22Rv1 (cell line): Measurements from ENCODE around the gene LRP2BP.

Experiments
- ZFX ChIP-seq: fragments of 450-650 bp; IDR thresholded peaks from 2 replicates; pipeline ENCODE4 v1.6.1; 2017; ENCODE audit warnings: antibody characterized with exemption, borderline replicate concordance
- TF ChIP-seq, protein P1 (sequence below): fragments of 450-650 bp; IDR thresholded peaks from 2 replicates; pipeline ENCODE4 v1.5.1; 2017; ENCODE audit warnings: mild to moderate bottlenecking

GRCh38 chr4:185318679-185319078 is 77.0 kb downstream of the LRP2BP start:
- TF ChIP-seq, protein P1, sequence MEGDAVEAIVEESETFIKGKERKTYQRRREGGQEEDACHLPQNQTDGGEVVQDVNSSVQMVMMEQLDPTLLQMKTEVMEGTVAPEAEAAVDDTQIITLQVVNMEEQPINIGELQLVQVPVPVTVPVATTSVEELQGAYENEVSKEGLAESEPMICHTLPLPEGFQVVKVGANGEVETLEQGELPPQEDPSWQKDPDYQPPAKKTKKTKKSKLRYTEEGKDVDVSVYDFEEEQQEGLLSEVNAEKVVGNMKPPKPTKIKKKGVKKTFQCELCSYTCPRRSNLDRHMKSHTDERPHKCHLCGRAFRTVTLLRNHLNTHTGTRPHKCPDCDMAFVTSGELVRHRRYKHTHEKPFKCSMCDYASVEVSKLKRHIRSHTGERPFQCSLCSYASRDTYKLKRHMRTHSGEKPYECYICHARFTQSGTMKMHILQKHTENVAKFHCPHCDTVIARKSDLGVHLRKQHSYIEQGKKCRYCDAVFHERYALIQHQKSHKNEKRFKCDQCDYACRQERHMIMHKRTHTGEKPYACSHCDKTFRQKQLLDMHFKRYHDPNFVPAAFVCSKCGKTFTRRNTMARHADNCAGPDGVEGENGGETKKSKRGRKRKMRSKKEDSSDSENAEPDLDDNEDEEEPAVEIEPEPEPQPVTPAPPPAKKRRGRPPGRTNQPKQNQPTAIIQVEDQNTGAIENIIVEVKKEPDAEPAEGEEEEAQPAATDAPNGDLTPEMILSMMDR = no peak
- no peak for TF ChIP-seq ZFX
